ENCODE results near the gene TRIOBP.

TRIOBP gene

DNA sequence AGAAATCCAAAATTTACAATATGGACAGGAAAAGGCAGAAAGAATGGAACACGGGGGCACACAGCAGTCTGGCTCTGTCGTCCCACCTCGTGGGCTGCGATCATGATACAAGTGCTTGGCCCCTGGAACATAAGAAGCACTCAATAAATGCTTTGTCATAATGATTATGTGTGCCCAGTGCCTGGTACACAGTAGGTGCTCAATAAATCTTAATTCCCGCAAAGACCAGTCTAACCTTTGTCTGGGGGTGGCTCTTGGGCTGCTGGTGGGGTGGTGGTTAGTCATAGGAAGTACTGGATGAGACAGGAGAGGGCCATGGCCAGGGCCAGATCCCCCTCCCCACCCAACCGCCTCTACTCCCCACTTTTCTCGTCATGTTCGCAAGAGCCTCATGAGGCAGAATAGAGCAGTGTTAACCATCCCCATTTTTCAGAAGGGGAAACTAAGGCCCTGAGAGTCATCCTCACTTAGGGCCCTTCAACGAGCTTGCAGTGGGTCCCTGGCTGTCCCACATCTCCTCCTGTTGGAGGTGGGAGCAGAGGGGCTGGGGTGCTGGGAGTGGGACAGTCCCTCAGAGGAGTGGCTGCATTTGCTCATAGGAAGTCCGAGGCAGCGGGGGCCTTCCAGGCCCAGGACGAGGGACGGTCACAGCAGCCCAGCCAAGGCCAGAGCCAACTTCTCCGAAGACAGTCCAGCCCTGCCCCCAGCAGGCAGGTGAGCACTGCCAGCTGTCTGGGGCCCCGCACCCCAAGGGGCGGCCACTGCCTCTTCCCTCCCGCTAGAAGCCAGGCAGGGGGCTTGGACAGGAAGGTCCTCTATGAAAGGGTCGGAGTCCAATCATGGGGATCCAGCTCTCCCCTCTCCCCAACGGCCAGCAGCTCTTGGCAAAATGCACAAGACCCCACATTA lies 36.1 kb downstream of the TRIOBP start:
- Mint-ChIP-seq H3K36me3 (ENCODE audit: insufficient read depth) (no peaks in the 10 kb centered on the region), H3K27me3 (peaks cover 0 to 8% of the 10 kb centered on the region in 2 donors), H3K9me3 (no peaks in the 10 kb centered on the region), H3K4me3 (no peak overlapping the region), H3K4me1 (ENCODE audit: low read depth in 2 of 2) (no peaks in the 10 kb centered on the region), H3K27ac (peak overlapping the region in 1 of 2 donors; percentile 63)
- ATAC-seq (replicated peaks), result no peak
- DNase-seq, result no peak

DNA sequence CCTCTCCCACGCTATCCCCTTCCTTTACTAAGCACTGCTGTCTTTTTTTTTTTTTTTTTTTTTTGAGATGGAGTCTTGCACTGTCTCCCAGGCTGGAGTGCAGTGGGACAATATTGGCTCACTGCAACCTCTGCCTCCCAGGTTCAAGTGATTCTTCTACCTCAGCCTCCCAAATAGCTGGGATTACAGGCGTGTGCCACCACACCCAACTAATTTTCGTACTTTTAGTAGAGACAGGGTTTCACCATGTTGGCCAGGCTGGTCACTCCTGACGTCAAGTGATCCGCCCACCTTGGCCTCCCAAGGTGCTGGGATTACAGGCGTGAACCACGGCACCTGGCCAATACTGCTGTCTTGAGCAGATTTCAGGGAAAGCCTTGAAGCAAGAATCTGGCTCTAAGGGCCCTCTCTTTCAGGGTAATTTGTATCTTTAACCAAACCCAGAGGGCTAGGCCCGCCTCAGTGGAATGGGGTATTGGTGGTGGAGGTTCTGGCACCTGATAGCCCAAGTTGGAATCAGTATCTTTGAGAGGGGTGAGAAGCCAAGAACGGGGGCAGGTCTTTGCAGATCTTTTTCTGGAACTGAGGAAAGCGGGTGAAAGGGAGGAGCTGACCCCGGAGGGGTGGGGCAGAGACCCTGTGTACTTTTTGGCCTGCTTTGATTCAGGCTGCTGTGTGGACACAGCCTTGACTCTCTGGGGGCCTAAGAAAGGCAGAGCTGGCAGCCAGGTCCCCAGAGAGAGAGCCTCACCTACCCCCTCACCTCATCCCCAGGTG lies 37.0 kb downstream of the TRIOBP start:
- no peak overlapping the region for H3K27ac Mint-ChIP-seq
- no peak for ATAC-seq (replicated peaks)
- DNase-seq, result no peak
- H3K4me1 Mint-ChIP-seq (ENCODE audit: low read depth in 2 of 2), result no peaks in the 10 kb centered on the region
- H3K27me3 Mint-ChIP-seq, result peaks cover 0 to 17% of the 10 kb centered on the region in 2 donors
- H3K36me3 Mint-ChIP-seq (ENCODE audit: insufficient read depth), result no peaks in the 10 kb centered on the region
- no peak overlapping the region for H3K4me3 Mint-ChIP-seq
- H3K9me3 Mint-ChIP-seq, result no peaks in the 10 kb centered on the region

DNA sequence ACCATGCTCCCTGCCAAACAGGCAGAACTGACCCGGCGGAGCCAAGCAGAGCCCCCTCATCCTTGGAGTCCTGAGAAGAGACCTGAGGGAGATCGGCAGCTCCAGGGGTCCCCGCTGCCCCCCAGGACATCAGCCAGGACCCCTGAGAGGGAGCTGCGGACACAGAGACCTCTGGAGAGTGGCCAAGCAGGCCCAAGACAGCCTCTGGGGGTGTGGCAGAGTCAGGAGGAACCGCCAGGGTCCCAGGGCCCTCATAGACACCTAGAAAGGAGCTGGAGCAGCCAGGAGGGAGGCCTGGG lies 37.5 kb downstream of the TRIOBP start:
- no peak overlapping the region for H3K4me3 Mint-ChIP-seq
- H3K9me3 Mint-ChIP-seq, result no peaks in the 10 kb centered on the region
- H3K27ac Mint-ChIP-seq, result no peak overlapping the region
- H3K4me1 Mint-ChIP-seq (ENCODE audit: low read depth in 2 of 2), result no peaks in the 10 kb centered on the region
- H3K36me3 Mint-ChIP-seq (ENCODE audit: insufficient read depth), result no peaks in the 10 kb centered on the region
- H3K27me3 Mint-ChIP-seq, result peaks cover 0 to 22% of the 10 kb centered on the region in 2 donors
- ATAC-seq (replicated peaks), result no peak
- no peak for DNase-seq

- no peaks in the 10 kb centered on the region for H3K4me1 Mint-ChIP-seq (ENCODE audit: low read depth in 2 of 2)
- DNase-seq (no peak), ATAC-seq (replicated peaks) (no peak)
- no peak overlapping the region for H3K27ac Mint-ChIP-seq
- peaks cover 0 to 28% of the 10 kb centered on the region in 2 donors for H3K27me3 Mint-ChIP-seq
- no peak overlapping the region for H3K4me3 Mint-ChIP-seq
- no peaks in the 10 kb centered on the region for H3K9me3 Mint-ChIP-seq
- no peaks in the 10 kb centered on the region for H3K36me3 Mint-ChIP-seq (ENCODE audit: insufficient read depth)
These were observed 38.2 kb downstream of the TRIOBP start for GRCh38 chr22:37734964-37735451.

DNA sequence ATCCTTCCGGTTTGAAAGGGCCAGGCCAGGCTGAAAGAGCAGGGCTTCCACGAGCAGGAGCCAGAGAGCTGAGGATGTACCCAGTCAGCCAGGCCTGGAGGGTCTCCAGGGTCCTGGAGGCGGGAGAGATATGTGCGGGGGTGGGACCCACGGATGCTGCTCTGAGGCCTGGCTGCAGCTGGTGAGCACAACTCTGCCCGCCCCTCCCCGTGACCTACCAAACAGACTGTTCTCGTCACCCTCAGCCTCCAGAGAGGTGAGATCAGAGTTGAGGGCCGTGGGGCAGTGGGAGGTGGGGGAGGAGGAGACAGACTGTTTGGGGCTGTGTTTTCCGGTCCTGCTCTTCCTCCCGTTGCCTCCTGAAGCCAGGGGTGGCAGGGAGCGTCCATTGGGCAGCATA lies 42.2 kb downstream of the TRIOBP start:
- Mint-ChIP-seq H3K9me3 (no peaks in the 10 kb centered on the region), H3K36me3 (ENCODE audit: insufficient read depth) (no peaks in the 10 kb centered on the region), H3K4me1 (ENCODE audit: low read depth in 2 of 2) (no peaks in the 10 kb centered on the region), H3K4me3 (no peak overlapping the region), H3K27me3 (peaks cover 0 to 28% of the 10 kb centered on the region in 2 donors), H3K27ac (no peak overlapping the region)
- DNase-seq, result no peak
- no peak for ATAC-seq (replicated peaks)

DNA sequence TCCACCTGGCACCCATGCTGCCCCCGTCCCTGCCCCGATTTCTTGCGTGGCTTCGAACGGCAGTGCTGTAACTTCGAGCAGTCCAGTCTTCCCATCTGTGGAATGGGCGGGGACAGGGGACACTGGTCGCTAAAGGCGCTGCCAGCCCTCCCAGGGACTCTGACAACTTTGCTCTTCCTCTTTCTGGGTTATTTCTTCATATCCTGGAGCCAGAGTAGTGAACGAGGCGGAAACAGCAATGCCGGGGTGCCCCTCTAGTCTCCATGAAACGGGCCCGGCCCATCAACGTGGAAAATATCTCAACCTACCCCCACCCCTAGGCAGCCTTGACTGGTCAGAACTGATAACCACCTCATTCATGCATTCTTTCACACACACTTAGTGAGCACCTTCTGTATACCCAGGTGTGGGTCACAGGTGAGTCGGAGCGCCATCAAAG lies 42.8 kb downstream of the TRIOBP start:
- H3K36me3 Mint-ChIP-seq (ENCODE audit: insufficient read depth), result no peaks in the 10 kb centered on the region
- no peaks in the 10 kb centered on the region for H3K4me1 Mint-ChIP-seq (ENCODE audit: low read depth in 2 of 2)
- no peak overlapping the region for H3K4me3 Mint-ChIP-seq
- peaks cover 0 to 28% of the 10 kb centered on the region in 2 donors for H3K27me3 Mint-ChIP-seq
- DNase-seq (no peak), ATAC-seq (replicated peaks) (no peak)
- no peaks in the 10 kb centered on the region for H3K9me3 Mint-ChIP-seq
- no peak overlapping the region for H3K27ac Mint-ChIP-seq

DNA sequence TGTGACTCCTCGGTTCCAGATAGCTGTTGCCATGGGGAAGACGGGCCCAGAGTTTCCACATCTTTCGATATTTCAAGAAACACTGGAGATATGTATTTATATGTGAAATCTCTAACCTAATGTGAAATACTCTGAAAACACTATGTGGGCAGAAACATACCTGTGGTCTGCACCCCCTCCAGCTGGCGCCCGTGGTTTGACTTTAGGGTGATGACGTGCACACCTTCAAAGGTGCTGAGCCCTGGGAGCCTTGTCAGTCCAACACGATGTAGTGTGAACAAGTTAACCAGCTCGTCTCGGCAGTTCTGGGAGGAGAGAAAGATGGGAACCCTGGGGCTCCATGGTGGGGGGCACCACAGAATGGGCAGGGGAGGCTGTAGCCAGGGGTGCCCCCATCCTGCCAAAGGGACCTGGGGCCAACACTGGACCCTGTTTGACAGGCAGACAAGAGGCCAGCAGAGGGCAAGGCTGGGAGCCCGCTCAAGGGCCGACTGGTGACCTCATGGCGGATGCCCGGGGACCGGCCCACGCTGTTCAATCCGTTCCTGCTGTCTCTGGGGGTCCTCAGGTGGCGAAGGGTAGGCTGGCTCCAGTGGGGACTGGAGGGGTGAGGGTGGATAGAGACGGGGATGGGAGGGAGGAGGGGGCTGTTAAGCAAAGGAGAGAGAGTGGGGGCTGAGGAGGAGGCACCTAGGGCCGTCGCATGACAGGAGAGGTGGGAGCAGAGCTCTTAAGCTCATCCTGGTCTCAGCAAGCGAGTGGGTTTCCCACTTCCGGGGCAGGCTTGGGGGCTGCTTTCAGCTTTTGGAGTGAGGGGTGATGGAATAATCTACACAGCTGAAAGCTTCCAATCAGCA lies 43.8 kb downstream of the TRIOBP start:
- DNase-seq (no peak), ATAC-seq (replicated peaks) (no peak)
- H3K4me1 Mint-ChIP-seq (ENCODE audit: low read depth in 2 of 2), result peaks cover 6 to 8% of the 10 kb centered on the region in 2 donors
- no peaks in the 10 kb centered on the region for H3K36me3 Mint-ChIP-seq (ENCODE audit: insufficient read depth)
- no peak overlapping the region for H3K27ac Mint-ChIP-seq
- no peaks in the 10 kb centered on the region for H3K9me3 Mint-ChIP-seq
- H3K4me3 Mint-ChIP-seq, result no peak overlapping the region
- H3K27me3 Mint-ChIP-seq, result peaks cover 0 to 28% of the 10 kb centered on the region in 2 donors

DNA sequence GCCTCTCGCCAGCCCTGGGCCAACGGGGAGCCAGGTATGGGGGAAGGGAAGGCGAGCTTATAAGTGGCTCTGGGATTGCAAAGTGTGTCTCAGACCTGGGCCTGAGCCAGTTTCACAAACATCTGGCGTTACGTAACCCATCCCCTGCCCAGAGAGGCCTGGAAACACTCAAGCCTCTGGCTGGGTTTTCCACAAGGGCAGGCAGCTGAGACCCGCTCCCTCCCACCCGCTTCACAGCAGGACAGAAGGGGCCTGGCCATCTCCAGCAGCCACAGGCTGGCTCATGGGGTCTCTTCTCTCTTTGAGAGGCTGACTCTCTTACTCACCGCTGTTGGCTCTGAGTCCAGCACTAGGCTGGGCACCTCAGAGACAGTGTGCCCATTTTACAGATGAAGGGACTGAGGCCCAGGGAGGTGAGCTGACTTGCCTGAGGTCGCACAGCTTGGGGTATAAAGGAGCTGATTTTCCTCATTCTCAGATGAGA lies 44.5 kb downstream of the TRIOBP start:
- DNase-seq, result no peak

DNA sequence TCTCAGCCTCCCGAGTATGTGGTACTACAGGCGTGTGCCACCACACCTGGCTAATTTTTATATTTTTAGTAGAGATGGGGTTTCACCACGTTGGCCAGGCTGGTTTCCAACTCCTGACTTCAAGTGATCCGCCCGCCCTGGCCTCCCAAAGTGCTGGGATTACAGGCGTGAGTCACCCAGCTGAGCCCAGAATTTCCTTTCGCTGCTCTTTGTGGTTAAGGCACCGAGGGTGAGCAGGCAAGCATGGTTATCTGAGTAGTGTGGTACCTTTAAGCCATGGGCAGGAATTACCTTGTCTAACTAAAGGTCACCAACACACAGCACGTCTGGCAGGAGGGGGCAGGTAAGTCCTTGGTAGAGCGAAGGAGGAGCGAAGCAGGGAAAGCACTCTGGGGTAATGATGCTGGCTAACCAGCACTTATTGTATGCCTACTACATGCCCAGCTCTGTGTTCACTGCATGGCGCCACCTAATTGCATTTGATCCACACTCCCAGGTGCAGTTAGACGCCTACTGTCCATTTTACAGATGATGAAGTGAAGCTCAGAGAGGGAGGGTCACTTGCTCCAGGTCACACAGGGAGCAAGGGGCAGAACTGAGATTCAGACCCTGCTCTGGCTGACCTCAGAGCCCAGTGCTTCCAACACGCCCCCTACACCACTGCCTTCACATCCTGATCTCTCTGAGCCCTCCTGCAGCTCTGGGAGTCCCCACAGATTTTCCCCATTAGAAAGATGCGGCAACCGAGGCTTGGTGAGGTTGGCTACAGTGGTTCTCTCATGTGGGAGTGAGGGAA lies 45.7 kb downstream of the TRIOBP start:
- no peak for ATAC-seq (replicated peaks)
- H3K4me3 Mint-ChIP-seq, result no peak overlapping the region
- H3K36me3 Mint-ChIP-seq (ENCODE audit: insufficient read depth), result no peaks in the 10 kb centered on the region
- no peaks in the 10 kb centered on the region for H3K9me3 Mint-ChIP-seq
- no peak overlapping the region for H3K27ac Mint-ChIP-seq
- H3K4me1 Mint-ChIP-seq (ENCODE audit: low read depth in 2 of 2), result peaks cover 6 to 8% of the 10 kb centered on the region in 2 donors
- peaks cover 0 to 24% of the 10 kb centered on the region in 2 donors for H3K27me3 Mint-ChIP-seq
- DNase-seq, result no peak

More for the DNA sequence above, 44.5 kb downstream of the TRIOBP start:
- H3K4me3 Mint-ChIP-seq, result no peak overlapping the region
- ATAC-seq (replicated peaks), result no peak
- H3K27me3 Mint-ChIP-seq, result peaks cover 0 to 28% of the 10 kb centered on the region in 2 donors
- H3K4me1 Mint-ChIP-seq (ENCODE audit: low read depth in 2 of 2), result peaks cover 6 to 8% of the 10 kb centered on the region in 2 donors
- H3K9me3 Mint-ChIP-seq, result no peaks in the 10 kb centered on the region
- H3K36me3 Mint-ChIP-seq (ENCODE audit: insufficient read depth), result no peaks in the 10 kb centered on the region
- H3K27ac Mint-ChIP-seq, result no peak overlapping the region

- H3K36me3 Mint-ChIP-seq (ENCODE audit: insufficient read depth), result no peaks in the 10 kb centered on the region
- peaks cover 0 to 4% of the 10 kb centered on the region in 2 donors for H3K27me3 Mint-ChIP-seq
- peak overlapping the region; percentile 83 to 87 for H3K4me3 Mint-ChIP-seq
- no peaks in the 10 kb centered on the region for H3K9me3 Mint-ChIP-seq
- no peak for DNase-seq
- peak overlapping the region in 1 of 2 donors; percentile 69 for H3K27ac Mint-ChIP-seq
- ATAC-seq (replicated peaks), result no peak
- peaks cover 12 to 17% of the 10 kb centered on the region in 2 donors for H3K4me1 Mint-ChIP-seq (ENCODE audit: low read depth in 2 of 2)
These were observed 47.7 kb downstream of the TRIOBP start for GRCh38 chr22:37744589-37744988.

GRCh38 chr22:37745548-37746365 lies 48.9 kb downstream of the TRIOBP start:
- DNase-seq, result peak; percentile 69 to 73 (median 73)
- Mint-ChIP-seq H3K4me3 (peak overlapping the region; percentile 83 to 87), H3K4me1 (ENCODE audit: low read depth in 2 of 2) (peaks cover 15 to 19% of the 10 kb centered on the region in 2 donors), H3K27me3 (no peaks in the 10 kb centered on the region), H3K36me3 (ENCODE audit: insufficient read depth) (no peaks in the 10 kb centered on the region), H3K27ac (peak overlapping the region; percentile 68 to 69), H3K9me3 (no peaks in the 10 kb centered on the region)
- peak; percentile 92 for ATAC-seq (replicated peaks)
